Putamen (tissue), 1 donor: ENCODE results near the gene CDIP1.
A peak's percentile ranks its signal among the peaks of the same experiment; 100 is the strongest.

Source experiments
- DNase-seq: peaks from one replicate; pipeline ENCODE4 v3.0.0-alpha.2; 2016; ENCODE audit warnings: low spot score

The CDIP1 gene

DNA sequence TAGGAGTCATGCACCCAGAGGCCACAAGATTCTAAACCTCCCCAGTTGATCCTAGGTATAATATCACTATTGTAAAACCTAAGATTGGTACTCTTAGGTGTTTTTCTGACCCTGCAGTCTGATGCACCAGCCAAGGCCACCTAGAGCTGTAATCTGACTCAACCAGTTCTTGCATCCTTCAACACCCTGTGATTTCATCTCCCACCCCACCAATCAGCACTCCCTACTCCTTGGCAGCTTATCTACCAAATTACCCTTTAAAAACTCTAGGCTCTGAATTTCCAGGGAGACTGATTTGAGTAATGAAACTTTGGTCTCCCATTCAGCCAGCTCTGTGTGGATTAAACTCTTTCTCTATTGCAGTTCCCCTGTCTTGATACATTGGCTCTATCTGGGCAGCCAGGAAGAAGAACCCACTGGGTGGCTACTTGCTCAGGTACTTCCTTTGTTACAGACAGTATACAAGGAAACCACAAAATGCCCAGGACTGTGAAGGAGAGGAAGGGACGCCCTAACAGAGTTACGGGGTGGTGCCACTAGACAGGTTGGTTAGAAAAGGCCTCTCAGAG is 1.2 kb upstream of the CDIP1 start:
- no peak for DNase-seq

GRCh38 chr16:4537376-4538343 is 913 bp downstream of the CDIP1 start:
- DNase-seq = no peak

GRCh38 chr16:4536391-4537106 is 2.0 kb downstream of the CDIP1 start:
- no peak for DNase-seq

DNA sequence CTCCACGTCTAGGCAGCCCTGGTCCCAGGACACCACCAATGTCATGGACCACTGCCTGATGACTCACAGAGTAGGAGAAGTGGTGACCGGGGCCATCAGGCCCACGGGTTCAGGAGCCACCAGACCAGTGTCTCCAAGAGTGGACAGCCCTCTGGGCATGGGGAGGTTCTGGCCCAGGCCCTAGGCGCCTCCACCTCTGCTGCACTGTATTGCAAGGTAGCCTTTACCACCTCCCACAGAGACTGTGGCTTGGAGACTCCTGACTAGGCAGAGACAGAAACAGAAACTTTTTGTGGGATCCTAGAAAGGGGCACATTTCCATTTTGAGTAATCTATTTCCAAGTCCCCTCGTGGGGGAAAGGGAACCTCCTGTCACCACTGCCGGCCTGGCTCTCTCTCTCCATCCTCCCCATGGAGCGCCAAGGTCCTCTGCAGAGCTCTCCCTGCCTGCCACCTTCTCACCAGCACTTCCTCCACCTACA is 2.9 kb downstream of the CDIP1 start:
- no peak for DNase-seq

DNA sequence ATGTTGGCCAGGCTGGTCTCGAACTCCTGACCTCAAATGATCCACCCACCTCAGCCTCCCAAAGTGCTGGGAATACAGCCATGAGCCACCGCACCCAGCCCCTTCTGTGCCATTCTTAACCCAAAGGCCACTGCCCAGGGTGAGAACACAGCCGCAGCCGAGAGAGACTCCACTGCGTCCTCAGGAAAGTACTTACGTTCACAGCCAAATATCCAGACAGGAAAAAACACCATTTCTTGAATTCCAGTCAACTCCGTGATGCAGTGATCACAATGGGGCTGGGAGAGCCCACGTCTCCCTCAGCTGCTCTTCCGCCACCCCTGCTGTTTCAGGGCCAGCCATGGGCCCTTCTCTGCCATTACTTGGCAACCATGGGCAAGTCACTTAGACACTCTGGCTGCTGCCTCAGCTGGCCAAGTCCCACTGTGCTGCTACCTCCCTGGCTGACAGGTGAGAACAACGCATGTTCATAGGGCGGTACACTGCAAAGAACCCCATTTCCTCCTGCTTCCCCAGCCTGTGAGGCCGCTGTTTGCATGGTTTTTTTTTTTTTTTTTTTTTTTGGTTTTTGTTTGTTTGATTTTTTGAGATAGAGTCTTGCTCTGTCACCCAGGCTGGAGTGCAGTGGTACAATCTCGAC is 4.3 kb downstream of the CDIP1 start:
- no peak for DNase-seq

DNA sequence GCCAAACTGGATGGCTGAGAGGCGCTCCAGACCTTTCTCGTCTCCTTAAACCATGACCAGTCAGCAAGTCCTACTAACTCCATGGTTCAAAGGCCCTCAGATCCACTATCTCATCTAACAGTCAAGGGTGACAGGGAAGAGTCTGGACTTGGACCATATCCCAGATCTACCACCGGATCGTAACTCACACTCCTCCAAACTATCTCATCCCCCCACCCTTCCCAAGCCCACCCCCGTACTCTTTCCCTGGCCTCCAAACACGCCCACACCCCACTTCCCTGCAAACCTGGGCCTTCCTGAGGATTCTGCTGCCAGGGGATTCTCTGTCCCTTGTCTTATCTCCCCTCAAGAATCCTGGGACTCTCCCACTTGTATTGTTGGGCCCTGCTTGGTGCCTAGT is 5.1 kb downstream of the CDIP1 start:
- no peak for DNase-seq

DNA sequence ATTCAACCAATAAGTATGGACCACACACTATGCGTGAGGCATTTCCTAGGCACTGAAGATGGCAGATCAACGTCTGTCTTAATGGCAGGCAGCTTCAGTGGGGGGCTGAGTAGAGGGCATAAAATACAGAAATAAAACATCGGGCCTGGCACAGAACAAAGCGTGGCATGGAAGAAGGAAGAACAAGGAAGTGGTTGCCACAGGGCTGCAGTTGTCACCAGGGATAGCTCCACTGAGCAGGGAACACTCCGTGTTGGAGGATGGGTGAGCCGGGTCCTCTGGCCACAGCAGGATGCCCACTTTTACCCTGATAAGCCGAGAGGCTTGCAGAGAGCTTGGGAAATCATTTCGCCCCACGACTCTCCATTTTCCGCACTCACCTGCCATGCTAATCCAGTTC is 6.3 kb downstream of the CDIP1 start:
- no peak for DNase-seq

GRCh38 chr16:4531811-4532210 is 6.8 kb downstream of the CDIP1 start:
- DNase-seq = no peak

DNA sequence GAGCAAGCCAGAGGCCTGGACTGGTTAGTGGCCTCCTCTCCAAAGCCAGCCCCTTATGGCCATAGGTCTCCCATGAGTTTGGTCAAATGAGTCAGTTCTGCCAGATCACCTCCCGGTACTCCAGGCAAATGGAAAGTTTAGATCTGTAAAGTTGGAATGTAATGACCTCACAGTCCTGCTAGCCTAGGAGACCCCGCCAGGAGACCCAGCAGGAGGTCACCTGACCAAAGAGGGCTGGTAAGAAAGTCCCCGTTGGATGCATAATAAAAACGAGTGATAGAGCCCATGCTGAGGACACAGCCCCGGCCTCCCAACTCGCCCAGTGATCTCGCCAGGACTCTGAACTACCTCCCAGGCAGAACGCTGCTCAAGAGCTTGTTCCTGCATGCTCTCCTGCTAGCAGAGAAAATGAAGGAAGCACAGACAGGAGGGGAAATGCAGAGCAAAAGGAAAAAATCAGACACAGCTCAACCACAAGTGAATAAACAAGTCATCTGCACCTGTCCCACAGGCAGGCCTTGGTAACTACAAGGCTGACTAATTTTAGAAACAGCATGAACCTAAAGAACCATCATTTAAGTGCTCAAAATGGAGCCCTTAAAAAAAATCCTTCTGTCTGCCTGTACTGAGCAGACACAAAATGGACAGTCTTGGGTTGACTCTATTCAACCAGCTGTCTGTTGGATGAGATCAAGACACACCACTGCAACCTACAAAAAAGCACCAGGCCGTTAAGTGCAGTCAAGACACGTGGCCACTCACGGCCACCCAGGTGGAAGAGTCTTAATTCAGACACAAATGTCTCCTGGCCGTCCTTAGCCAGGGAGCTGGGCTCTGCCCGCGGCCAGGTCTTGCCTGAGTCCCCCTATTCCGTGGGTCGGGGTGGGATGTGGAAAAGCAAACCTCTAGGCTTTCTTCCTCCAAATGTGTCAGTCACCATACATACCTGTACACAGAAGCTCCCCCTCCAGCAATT is 9.2 kb downstream of the CDIP1 start:
- DNase-seq = no peak

- no peak for DNase-seq
Observed at GRCh38 chr16:4525634-4526277, 12.8 kb downstream of the CDIP1 start.

DNA sequence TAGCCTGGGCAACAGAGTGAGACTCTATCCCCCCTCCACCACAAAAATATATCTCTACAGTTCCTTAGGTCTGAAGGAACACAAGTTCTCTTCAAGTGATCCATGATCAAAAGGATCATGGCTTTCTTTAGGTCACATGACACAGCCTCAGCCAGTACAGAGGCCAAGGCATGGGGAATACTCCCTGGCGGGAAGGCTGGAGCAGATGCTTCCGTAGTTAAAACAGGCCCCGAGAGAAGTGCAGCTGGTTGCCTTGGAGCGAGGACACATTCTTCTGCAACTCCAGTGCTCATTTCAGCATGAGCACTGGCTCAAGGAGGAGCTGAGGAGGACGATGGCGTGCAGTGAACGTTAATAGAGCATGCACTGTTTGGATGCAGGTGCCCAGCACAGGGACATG is 13.5 kb downstream of the CDIP1 start:
- no peak for DNase-seq

GRCh38 chr16:4524571-4524970 is 14.0 kb downstream of the CDIP1 start:
- DNase-seq = no peak

DNA sequence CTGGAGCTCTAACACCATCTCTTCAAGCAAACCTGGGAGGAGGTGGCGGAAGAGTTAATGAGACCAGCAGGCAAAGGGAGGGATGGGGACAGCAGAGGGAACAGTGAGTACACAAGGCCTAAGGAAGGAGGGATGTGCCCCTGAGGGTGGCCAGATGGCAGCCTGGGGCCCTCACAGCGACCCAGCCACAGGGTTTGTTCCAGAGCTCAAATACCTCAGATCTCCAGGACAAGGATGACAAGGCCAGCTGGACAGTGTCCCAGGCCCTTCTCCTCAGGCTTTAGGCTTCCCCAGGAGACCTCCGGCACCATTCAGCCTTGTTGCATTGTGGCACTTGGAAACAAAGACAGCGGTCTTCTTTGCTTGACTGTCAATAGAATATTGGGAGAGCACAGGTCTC is 14.9 kb downstream of the CDIP1 start:
- no peak for DNase-seq

DNA sequence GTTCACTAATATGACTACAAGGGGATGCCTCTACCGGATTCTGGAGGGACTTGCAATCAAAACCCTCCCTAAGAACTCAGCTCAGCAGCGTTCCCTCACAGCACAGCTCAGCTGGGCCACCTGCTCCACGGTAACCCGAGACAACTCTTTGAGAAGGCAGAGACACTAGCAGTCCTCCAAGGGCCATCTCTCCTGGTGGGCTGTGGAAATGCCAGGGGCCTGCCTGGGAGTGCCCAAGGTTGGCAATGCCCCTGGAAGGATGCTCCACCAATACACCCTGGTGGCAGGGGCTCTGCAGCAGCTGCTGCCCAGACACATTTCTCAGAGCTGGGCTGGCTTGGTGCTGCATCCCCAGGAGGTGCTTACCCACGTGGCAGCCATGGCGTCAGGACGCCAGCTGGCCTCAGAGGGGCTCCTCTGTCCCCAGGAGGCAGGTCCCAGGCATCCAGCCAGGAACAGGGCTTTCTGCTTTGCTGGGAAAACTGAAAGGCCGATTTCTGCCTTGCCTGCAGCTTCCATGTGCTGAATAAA is 16.5 kb downstream of the CDIP1 start:
- DNase-seq = peak; percentile 79

DNA sequence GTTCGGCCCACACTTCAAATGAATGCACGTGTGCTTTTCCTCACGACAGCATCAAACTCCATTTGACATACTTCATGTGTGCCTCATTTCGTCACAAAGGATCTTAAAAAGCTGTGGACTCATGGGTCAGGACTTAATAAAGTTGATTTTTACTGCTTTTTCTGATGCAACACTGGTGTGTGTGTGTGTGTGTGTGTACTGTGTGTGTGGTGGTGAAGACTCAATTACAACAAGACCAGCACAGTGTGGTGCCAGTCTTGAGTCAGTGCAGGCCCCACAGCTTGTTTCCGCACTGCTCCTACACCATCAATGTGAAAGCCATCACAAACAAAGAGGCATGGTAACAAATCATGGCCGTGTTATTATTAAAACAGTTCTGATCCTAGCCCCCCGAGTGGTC is 17.7 kb downstream of the CDIP1 start:
- DNase-seq = no peak

DNA sequence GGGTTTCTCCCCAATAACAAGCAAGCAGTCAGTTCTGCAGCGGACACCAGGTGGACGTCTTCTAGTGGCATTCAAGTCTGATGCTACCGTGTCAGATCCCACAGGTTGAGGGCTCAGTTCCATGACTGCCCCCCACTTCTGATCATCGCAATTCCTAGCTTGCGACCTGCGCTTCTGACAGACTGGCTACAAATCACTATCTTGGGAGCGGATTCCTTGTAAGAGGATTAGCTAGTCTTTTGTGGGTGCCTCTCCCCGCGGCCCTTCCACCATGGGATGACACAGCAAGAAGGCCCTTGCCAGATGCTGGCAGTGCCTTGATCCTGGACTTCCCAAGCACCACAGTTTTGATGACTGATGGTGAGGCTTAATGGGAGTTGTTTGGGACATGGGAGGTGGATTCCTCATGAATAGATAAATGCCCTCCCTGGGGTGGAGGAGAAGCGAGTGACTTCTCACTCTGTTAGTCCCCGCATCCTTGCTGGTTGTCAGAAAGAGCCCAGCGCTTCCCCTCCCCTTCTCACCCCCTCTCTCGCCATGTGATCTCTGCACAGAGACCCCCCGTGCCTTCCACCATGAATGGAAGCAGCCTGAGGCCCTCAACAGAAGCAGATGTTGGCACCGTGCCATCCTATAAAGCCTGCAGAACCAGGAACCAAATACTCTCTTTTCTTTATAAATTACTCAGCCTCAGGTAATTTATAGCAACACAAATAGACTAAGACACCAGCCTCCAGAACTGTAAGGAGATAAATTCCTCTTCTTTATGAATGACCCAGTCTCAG is 19.1 kb downstream of the CDIP1 start:
- DNase-seq = no peak

- DNase-seq = no peak
Observed at GRCh38 chr16:4517812-4518680, 20.5 kb downstream of the CDIP1 start.

DNA sequence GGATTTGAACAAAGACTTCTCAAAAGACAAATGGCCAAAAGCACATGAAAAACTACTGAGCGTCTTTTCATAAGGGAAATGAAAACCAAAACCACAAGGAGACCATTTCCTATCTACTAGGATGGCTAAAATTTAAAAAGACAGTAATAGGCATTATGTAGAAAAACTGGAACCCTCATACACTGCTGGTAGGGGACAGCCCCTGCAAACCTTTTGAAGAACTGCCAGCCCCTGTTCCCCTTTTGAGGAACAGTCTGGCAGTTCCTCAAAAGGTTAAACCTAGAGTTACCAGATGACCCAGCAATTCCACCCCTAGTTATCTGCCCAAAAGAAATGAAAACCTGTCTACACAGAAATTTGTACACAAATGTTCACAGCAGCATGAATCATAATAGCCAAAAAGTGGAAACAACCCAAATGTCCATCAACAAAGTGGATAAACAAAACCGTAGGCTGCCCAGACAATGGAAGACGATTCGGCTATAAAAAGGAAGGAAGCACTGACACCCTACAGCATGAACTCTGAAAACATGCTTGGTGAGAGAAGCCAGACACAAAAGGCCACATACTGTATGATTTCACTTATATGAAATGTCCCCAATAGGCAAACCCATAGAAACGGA is 22.9 kb downstream of the CDIP1 start:
- no peak for DNase-seq
